ENCODE data around the gene TMEM259.

GRCh38 chr19:960020-960419, 60.9 kb downstream of the TMEM259 start:
- TF ChIP-seq CTCF (IDR thresholded peaks at IDR 0.05) (no peak), POLR2A (IDR thresholded peaks at IDR 0.05) (no peak)

All from body of pancreas (tissue), 4 donors.